Spleen (tissue), 11 donors: ENCODE results near the gene IVL. TPM values are rescaled to one million over a fixed set of nuclear protein-coding genes. Genes with fewer than 3 reads are reported as not detected.
A peak's percentile ranks its signal among the peaks of the same experiment; 100 is the strongest.

ENCODE experiments used
- DNase-seq: peaks from one replicate; pipeline ENCODE4 v3.0.0-alpha.2; 2020
- H3K27ac ChIP-seq, 8 donors: fragments of 200-600 bp; sonication (generic) in 7 of 8; 1 replicate in 4 of 8; 2 replicates in 4 of 8; pipeline versions ENCODE4 v1.5.0 to v1.8.0; 2016 to 2021; ENCODE audit warnings: inconsistent platforms in 4 of 8, mild to moderate bottlenecking in 4 of 8, moderate library complexity in 1 of 8
- H3K27me3 ChIP-seq, 7 donors: fragments of 200-600 bp; sonication (generic) in 6 of 7; replicated peaks in 1 of 7; 1 replicate in 4 of 7; 2 replicates in 3 of 7; pipeline versions ENCODE4 v1.5.0 to v1.8.0; 2016 to 2021; ENCODE audit warnings: inconsistent platforms in 3 of 7, mild to moderate bottlenecking in 1 of 7
- H3K36me3 ChIP-seq, 6 donors: fragments of 200-600 bp; sonication (generic) in 5 of 6; 1 replicate in 4 of 6; 2 replicates in 2 of 6; pipeline versions ENCODE4 v1.5.0 to v1.8.0; 2016 to 2021; ENCODE audit warnings: inconsistent platforms in 2 of 6
- H3K4me1 ChIP-seq, 6 donors: fragments of 200-600 bp; sonication (generic) in 5 of 6; 1 replicate in 3 of 6; 2 replicates in 3 of 6; pipeline versions ENCODE4 v1.5.0 to v1.8.0; 2016 to 2021; ENCODE audit warnings: inconsistent platforms in 3 of 6
- H3K4me3 ChIP-seq, 8 donors: fragments of 200-600 bp; sonication (generic) in 7 of 8; 1 replicate in 4 of 8; 2 replicates in 4 of 8; pipeline versions ENCODE4 v1.5.0 to v1.8.0; 2016 to 2021; ENCODE audit warnings: inconsistent platforms in 4 of 8, mild to moderate bottlenecking in 4 of 8, moderate library complexity in 2 of 8
- H3K9me3 ChIP-seq, 8 donors: fragments of 200-600 bp; sonication (generic) in 7 of 8; 1 replicate in 4 of 8; 2 replicates in 4 of 8; pipeline versions ENCODE4 v1.5.0 to v1.8.0; 2016 to 2021; ENCODE audit warnings: inconsistent platforms in 4 of 8
- POLR2A ChIP-seq, 3 donors: fragments of 450-650 bp; IDR thresholded peaks; one replicate each; pipeline ENCODE4 v1.5.1; 2017; ENCODE audit warnings: antibody characterized with exemption in 3 of 3, mild to moderate bottlenecking in 1 of 3
- POLR2AphosphoS5 ChIP-seq, 3 donors: sonication (generic); formaldehyde crosslinking; IDR thresholded peaks; one replicate each; pipeline ENCODE4 v1.5.1; 2017; ENCODE audit warnings: antibody characterized with exemption in 3 of 3
- WGBS, 5 donors: extraction: QIAGEN DNeasy Blood & Tissue Kit in 3 of 5; methylation state at CpG; one replicate each; pipeline versions ENCODE4 v1.1.5 to v1.1.7; 2013 to 2018; 5-methylcytosine and 5-hydroxymethylcytosine counted together
- intact Hi-C: fragments of 100-400 bp; cut with DNase I; formaldehyde crosslinking; loops from one replicate; pipeline ENCODE4 v1.15.0; 2023; ENCODE audit warnings: low total_unique reads
- polyA plus RNA-seq, 3 donors: library from polyadenylated mRNA; stranded (reverse); fragments of 200-250 nt; gene quantifications; one replicate each; pipeline ENCODE4 v1.2.1, GENCODE V29; 2013
- total RNA-seq, 7 donors: library from RNA; depleted of rRNA in 3 of 7; stranded (reverse); fragments of >200 nt in 3 of 7; fragmentation: NEBNext Ultra II Directional in 4 of 7; extraction: Animal tissue kit (Norgen Biotek cat#: 25700) in 4 of 7; gene quantifications; one replicate each; pipeline versions ENCODE4 v1.1.0 to v1.2.1, GENCODE V29; 2016 to 2021
- TF ChIP-seq, protein P1 (sequence below), 11 experiments: fragments of 200-600 bp in 7 of 11; fragments of 450-650 bp in 4 of 11; sonication (generic) in 4 of 11; IDR thresholded peaks in 8 of 11; conservative IDR thresholded peaks in 3 of 11; 1 replicate in 7 of 11; 2 replicates in 4 of 11; pipeline versions ENCODE4 v1.4.0 to v1.8.0; 2016 to 2021; ENCODE audit warnings: antibody characterized with exemption in 11 of 11, inconsistent platforms in 4 of 11, mild to moderate bottlenecking in 1 of 11
- donor health status: healthy with polysubstance abuse.
- donor health status: DM: no; HTN: no; CAD: no; lungs with moderate emphysema.
- donor health status: DM: no; HTN: no; CAD: no.
- donor health status: Bipolar disorder and iron deficiency.
- donor health status: healthy.
- donor health status: DM: no; HTN: no; CAD: no.
- donor health status: DM: yes; HTN: yes; CAD: no.

IVL gene
- total and polyA plus RNA-seq, 10 donors, result 0.04 to 0.05 TPM; not detected in 8

DNA sequence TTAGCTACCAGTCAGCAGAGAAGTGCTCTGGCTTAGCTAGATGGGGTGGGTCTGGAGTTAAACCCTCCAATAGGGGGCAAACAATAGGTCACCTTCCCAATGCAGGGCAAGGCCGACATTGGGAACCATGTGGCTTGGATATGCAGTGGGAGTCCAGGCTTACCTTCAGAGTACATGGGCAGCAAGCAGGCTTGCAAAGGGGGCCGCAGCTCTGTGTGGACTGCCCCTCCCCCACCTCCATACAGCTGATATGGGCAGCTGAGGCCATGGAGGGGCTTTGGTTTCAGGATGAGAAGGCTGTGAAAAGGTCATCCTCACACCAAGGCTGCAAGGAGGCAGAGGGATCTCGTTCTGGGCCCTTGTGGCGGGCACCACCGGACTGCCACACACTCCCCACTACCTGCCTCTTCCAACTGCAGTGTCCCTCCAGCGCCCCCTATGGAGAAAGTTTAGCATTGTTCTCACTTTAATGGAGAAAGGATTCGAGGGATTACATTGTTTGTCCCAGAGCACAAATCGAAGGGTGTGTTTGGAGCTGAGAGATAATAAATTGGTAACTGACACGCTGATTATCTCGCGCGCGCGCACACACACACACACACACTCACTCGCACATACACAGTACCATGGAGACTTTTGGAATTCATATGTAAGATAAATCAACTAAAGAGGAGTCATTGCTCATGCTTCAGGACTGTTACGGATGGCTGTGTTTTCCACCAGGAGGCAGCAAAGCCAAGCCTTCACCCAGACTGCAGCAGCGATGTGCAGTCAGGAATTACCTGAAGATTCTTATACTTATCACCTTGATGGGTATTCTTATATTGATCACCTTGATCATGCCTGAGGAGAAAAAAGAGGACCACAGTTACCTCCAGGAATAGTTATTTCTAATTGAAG lies 37.3 kb upstream of the IVL start:
- intact Hi-C loops, result no loop called here
- 47 to 64% (median 56%) methylated on average over 17 of the region's 17 CpGs for WGBS, 5 donors
- TF ChIP-seq, protein P1, sequence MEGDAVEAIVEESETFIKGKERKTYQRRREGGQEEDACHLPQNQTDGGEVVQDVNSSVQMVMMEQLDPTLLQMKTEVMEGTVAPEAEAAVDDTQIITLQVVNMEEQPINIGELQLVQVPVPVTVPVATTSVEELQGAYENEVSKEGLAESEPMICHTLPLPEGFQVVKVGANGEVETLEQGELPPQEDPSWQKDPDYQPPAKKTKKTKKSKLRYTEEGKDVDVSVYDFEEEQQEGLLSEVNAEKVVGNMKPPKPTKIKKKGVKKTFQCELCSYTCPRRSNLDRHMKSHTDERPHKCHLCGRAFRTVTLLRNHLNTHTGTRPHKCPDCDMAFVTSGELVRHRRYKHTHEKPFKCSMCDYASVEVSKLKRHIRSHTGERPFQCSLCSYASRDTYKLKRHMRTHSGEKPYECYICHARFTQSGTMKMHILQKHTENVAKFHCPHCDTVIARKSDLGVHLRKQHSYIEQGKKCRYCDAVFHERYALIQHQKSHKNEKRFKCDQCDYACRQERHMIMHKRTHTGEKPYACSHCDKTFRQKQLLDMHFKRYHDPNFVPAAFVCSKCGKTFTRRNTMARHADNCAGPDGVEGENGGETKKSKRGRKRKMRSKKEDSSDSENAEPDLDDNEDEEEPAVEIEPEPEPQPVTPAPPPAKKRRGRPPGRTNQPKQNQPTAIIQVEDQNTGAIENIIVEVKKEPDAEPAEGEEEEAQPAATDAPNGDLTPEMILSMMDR (IDR thresholded peaks at IDR 0.05 in 8 of 11, conservative IDR thresholded peaks at IDR 0.05 in 3 of 11), result peak in 1 of 11 experiments; percentile 17
- TF ChIP-seq POLR2A (IDR thresholded peaks at IDR 0.05) (no peak), POLR2AphosphoS5 (IDR thresholded peaks at IDR 0.05) (no peak)
- no peaks in the 10 kb centered on the region for H3K9me3 ChIP-seq
- no peaks in the 10 kb centered on the region for H3K36me3 ChIP-seq
- H3K4me1 ChIP-seq, result no peaks in the 10 kb centered on the region
- no peak for DNase-seq
- no peak overlapping the region for H3K4me3 ChIP-seq
- H3K27me3 ChIP-seq, result peaks cover 0 to 15% (median 0%) of the 10 kb centered on the region in 7 donors
- H3K27ac ChIP-seq, result no peak overlapping the region

GRCh38 chr1:152871731-152872126 lies 36.6 kb upstream of the IVL start:
- DNase-seq, result no peak
- intact Hi-C loops, result no loop called here
- Histone ChIP-seq H3K4me1 (no peaks in the 10 kb centered on the region), H3K27ac (no peak overlapping the region), H3K4me3 (no peak overlapping the region), H3K27me3 (peaks cover 0 to 15% (median 0%) of the 10 kb centered on the region in 7 donors), H3K36me3 (no peaks in the 10 kb centered on the region), H3K9me3 (no peaks in the 10 kb centered on the region)
- TF ChIP-seq, protein P1 (IDR thresholded peaks at IDR 0.05 in 8 of 11, conservative IDR thresholded peaks at IDR 0.05 in 3 of 11), result no peak
- TF ChIP-seq POLR2A (IDR thresholded peaks at IDR 0.05) (no peak), POLR2AphosphoS5 (IDR thresholded peaks at IDR 0.05) (no peak)
- 65 to 87% (median 81%) methylated on average over 6 of the region's 6 CpGs for WGBS, 5 donors

DNA sequence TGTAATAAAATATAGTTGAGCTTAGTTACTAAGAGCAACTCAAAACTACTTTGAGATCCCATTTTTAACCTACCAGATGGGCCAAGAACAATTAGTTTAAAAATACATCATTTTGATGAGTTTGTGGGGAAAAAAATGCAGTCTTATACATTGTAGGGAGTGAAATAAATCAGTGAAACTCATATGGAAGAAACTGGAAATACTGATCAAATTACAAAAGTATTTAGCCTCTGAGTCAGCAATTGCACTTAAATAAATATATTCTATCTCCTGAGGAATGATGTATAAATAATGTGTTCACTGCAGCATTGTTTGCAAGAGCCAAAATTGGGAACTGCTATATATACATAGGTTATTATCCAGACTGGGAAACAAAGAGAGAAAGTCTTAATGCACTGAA lies 34.9 kb upstream of the IVL start:
- H3K27ac ChIP-seq, result no peak overlapping the region
- no peaks in the 10 kb centered on the region for H3K9me3 ChIP-seq
- H3K4me1 ChIP-seq, result no peaks in the 10 kb centered on the region
- peaks cover 0 to 15% (median 0%) of the 10 kb centered on the region in 7 donors for H3K27me3 ChIP-seq
- no peak overlapping the region for H3K4me3 ChIP-seq
- no peaks in the 10 kb centered on the region for H3K36me3 ChIP-seq
- TF ChIP-seq, protein P1 (IDR thresholded peaks at IDR 0.05 in 8 of 11, conservative IDR thresholded peaks at IDR 0.05 in 3 of 11), result no peak
- no peak for TF ChIP-seq POLR2A (IDR thresholded peaks at IDR 0.05)
- no peak for TF ChIP-seq POLR2AphosphoS5 (IDR thresholded peaks at IDR 0.05)
- DNase-seq, result no peak
- intact Hi-C loops, result no loop called here

GRCh38 chr1:152876827-152877226 lies 31.5 kb upstream of the IVL start:
- 70 to 95% (median 91%) methylated on average over 1 of the region's 1 CpG for WGBS, 5 donors
- no peak overlapping the region for H3K27ac ChIP-seq
- no peak overlapping the region for H3K4me3 ChIP-seq
- no peaks in the 10 kb centered on the region for H3K36me3 ChIP-seq
- H3K27me3 ChIP-seq, result peaks cover 0 to 15% (median 0%) of the 10 kb centered on the region in 7 donors
- DNase-seq, result no peak
- no peaks in the 10 kb centered on the region for H3K4me1 ChIP-seq
- H3K9me3 ChIP-seq, result no peaks in the 10 kb centered on the region
- intact Hi-C loops, result loop anchor here (5.0 kb wide), 1 partner anchor 350 kb away; no protein-coding TSS in a partner anchor
- TF ChIP-seq POLR2AphosphoS5 (IDR thresholded peaks at IDR 0.05) (no peak), POLR2A (IDR thresholded peaks at IDR 0.05) (no peak)
- TF ChIP-seq, protein P1 (IDR thresholded peaks at IDR 0.05 in 8 of 11, conservative IDR thresholded peaks at IDR 0.05 in 3 of 11), result no peak
